Stimulated activated CD8-positive, alpha-beta memory T cell treated with anti-CD3 and anti-CD28 coated beads, Interleukin-15, amount 100 ng/mL, for 1 hour (primary cell): Measurements from ENCODE around the gene SLC6A13.

Source experiments
- DNase-seq: peaks from one replicate; pipeline ENCODE4 v3.0.0-alpha.2; 2020; ENCODE audit warnings: low read depth

The SLC6A13 gene

DNA sequence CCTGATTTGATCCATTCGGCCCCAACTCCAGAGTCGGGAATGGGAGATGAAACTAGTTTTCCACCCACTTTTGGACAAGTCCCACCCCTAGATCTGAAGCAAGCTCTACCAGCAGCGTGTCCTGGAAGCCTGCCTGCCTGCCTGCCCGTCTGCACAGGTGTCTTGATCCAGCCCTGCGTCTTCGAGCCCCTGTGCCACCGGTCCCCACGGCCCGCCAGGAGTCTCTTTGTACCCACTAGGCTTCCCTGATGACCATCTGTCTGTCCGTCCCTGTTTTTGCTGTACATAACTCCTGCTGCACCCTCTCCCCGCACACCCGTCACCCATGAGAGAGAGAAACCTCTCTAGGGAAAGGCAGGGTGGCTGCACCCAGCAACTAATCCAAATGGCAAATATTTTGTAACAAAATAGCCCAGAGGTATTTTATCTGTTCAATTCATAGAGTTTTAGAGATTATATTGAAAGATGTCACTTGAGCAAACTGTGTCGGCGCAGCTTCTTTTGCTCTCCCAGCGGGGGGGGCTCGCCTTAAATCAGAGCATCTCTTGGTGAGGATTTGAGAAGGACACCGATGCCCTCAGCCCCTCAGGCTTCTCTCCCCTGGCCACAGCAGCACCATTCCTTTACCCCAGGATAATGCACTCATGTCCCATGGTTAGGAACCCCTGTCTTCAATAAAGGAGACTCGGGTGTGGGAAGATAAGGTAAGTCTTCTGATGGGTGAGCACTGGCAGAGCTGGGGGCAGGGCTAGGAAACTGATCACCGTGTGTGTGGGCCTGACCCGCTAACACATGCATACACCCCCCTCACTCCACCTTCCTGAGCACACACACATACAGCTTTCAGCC lies 84.4 kb downstream of the SLC6A13 start:
- no peak for DNase-seq

DNA sequence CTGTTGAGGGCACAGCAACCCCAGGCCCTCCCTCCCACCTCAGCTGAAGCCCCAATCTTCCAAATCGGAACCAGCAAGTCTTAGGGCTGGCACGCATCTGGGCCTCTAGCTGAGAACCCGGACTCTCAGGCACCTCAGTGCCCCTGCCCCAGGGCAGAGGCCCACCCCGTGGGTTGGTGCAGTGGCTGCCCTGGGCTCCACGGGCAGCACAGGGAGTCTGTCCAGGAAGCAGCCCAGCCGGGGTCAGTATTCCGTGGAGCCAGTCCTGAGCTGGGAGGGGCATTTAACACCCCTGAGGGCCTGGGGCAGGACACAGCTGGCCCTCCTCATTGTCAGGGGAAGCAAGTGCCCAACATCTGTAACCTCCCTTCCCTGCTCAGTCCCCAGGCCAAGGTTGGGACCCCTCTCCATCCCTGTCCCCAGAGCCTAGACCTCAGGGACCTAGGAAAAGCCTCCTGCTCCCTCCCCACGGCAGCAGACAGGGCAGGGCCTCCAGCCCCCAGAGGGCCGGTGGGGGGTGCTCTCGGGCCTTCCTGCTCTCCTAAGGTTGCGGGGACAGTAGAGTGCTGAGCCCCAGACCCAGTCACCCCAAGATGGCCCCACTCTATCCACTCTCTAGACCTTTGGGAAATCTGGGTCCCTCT lies 85.2 kb downstream of the SLC6A13 start:
- DNase-seq, result no peak

DNA sequence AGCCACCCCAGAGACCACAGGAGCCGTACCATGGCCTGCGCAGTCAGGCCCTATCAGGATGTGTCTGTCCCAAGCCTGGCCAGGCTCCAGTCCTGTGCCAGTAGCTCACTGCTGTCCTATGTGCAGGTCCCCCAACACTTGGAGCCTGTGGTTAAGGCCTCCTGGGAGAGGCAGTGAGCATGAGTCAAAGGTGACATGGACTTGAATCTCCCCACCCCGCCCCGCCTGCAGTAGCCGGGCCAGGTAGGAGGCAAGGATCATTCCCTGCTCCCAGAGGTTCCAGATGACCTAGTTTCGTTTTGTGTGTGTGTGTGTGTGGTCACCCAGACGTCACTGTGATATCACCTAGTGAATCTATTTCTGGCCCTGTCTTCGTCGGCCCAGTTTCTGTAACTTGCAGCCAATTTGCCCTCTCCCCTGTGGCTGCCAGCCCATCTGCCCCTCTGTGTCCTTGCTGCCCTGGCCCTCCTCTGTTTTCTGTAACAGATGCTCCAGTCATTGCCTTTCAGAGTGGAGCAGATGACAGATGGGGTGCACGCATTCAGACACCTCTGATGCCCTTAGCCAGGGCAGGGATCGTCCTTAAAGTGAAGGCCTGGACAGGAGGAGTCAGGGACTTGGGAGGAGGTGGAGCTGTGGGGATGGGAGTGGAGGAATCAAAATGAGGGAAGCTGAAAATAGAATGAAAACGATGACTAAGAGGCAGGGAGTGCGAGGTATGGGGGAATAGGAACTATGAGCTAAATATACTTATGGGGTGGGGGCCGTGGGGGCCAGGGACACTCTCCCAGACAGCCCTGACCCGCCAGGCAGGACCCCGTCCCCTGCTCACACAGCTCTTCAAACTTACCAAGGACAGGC lies 86.1 kb downstream of the SLC6A13 start:
- DNase-seq, result no peak

DNA sequence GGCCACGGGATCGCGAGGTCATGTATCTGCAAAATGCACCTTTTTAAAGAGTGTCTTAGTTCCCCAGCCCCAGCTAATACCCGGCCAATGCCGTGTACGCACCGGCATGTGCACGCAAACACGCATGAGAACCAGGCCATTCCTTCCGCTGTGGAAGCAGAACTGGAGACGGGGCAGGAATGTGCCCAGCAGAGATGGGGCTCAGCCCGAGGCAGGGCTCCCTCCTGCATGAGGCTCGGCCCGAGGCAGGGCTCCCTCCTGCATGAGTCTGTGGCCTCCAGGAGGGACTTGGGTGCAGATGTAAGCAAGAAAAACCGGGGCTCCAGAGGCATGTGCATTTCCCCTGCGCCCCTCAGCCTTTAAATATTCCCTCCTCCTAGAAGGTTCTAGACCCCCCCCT lies 86.9 kb downstream of the SLC6A13 start:
- DNase-seq, result no peak

DNA sequence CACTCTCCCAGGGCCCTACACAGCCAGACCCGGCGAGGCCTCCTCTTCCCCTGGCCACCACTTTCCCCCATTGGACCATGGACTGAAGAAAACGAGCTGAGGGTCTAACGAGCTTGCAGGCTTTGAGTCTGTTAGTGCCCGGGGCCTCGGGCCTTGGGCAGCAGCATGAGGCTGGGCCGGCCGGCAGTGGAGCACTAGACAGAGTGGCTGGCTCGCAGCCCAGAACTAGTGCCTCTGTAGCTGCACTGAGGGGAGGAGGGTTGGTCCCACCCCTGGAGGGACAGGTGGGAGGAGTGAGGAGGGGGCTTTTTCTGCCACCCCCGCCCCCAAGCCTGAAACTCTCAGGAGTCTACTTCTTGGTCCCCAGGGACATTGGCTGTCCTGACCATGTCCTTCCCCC lies 87.4 kb downstream of the SLC6A13 start:
- DNase-seq, result no peak

DNA sequence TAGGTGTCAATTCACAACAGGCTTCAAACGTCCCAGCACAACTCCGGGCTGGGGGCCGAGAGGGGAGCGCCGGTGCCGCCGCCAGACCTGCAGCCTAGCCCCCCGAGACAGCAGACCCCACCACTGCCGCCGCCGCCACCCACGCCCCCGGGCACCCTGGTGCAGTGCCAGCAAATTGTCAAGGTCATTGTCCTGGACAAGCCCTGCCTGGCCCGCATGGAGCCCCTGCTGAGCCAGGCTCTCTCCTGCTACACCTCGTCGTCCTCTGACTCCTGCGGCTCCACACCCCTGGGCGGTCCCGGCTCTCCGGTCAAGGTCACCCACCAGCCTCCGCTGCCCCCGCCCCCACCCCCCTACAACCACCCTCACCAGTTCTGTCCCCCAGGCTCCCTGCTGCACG lies 88.0 kb downstream of the SLC6A13 start:
- DNase-seq, result no peak

DNA sequence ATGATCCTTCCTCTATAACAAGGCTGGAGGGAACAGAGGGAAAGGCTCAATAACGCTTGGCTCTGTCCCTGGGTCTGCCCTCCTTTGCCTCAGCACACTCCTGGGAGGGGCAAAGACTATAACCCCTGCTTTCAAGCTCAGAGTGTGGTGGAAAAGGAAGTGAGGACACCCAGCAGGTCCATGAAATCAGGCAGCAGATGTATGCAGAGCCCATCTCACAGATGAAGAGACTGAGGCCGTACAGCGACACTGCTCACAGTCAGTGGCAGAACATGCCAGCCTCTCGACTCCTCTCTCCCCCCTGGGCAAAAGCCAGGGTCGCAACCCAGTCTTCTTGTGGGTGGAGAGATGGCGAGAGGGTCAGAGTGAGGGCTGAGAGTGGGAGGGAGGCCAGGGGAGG lies 88.5 kb downstream of the SLC6A13 start:
- DNase-seq, result no peak

DNA sequence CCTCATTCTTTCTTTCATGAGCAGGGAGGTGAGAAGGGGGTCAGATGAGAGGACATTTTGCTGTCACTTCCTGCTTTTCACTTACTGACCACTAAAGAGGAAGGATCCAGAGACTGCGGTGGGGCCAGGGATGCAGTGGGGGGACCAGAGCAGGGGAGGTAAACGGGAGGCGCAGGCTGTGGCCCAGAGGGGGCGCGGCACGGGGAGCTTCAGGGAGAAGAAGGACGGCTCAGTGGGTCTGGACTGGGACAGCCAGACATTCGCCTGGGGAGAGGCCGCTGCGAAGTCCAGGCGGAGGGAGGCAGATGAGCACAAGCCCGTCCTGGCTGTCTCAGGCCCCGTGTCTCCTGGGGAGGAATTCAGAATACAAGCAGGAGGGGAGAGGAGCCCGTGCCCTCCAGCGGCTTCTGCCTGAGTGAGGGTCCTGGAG lies 89.9 kb downstream of the SLC6A13 start:
- DNase-seq, result no peak

DNA sequence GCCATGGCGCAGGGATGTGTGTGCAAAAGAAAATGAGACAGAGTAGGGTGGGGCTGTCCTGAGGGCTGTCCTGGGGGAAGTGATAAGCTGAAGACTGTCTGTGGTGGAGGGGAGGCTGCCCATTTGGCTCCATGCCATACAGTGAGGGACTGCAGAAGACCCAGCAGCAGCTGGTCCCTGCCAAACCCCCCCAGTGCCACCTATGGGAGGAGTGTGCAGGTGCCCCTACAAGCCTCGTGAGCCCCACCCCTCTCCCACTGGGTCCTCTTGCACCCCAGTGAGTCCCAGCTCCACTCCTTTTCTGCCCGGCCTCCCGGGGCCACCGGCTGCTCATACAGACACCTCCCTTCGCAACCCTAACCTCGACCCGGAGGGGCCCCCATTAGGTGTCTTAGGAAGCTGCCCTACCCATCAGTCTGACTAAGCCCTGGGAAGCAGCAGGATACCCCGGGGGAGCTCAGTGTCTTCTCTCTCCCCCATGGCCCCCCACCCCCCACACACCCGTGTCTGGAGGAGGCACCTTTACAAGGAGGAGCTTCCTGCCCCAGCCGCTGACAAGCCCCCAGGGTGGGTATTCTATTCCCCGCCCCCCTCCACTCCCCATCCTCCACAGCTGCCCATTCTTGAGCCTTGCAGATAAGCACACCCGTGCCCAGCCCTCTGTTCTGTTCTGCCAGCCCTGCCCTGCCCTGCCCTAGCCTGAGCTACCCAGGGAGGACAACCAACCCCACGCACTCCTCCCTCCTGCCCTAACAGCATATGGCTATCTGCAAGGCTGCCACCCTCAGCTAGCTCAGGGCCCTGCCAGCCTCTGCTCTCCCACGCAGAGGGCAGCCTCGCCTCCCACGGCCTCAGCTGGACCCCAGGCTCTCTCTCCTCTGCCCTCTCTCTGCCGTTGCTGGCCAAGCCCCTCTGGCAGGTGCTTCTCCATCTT lies 90.6 kb downstream of the SLC6A13 start:
- DNase-seq, result no peak

DNA sequence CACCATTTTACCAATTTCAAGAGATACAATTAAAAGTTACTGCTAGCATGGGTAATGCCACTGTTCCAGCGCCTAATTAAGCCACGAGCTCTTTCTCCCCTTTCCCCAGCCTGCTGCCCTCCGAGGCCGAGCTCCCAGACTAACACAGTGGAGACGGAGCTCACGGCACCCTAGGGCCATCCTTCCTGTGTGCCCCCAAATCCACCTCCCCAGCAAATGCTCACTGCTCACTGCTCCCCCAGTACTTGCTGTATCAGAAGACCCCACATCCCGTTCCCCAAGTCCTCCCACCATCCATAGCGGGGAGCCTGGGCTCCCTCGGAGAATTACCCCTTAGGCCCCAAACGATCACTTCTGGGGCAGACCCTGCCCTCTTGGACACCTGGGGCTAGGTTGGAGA lies 91.4 kb downstream of the SLC6A13 start:
- DNase-seq, result no peak
